Amniotic epithelial cell (primary cell): ENCODE data around the gene MGAT5.

Source experiments
- DNase-seq: peaks from one replicate; pipeline ENCODE4 v3.0.0-alpha.2; 2010; ENCODE audit warnings: low read depth

MGAT5 gene

GRCh38 chr2:134401789-134402188 lies 147.9 kb downstream of the MGAT5 start:
- DNase-seq, result no peak

- no peak for DNase-seq
Measured at GRCh38 chr2:134402410-134402809, 148.5 kb downstream of the MGAT5 start.

GRCh38 chr2:134405611-134406081 lies 151.8 kb downstream of the MGAT5 start:
- DNase-seq, result no peak

- no peak for DNase-seq
Measured at GRCh38 chr2:134406311-134406710, 152.4 kb downstream of the MGAT5 start.

GRCh38 chr2:134406736-134407135 lies 152.9 kb downstream of the MGAT5 start:
- DNase-seq, result no peak

- no peak for DNase-seq
Measured at GRCh38 chr2:134407154-134407890, 153.4 kb downstream of the MGAT5 start.

- DNase-seq, result peak; percentile 76
Measured at GRCh38 chr2:134408386-134408785, 154.5 kb downstream of the MGAT5 start.

GRCh38 chr2:134408791-134409190 lies 154.9 kb downstream of the MGAT5 start:
- peak; percentile 94 for DNase-seq

- DNase-seq, result peak; percentile 63
Measured at GRCh38 chr2:134410006-134410405, 156.1 kb downstream of the MGAT5 start.

- DNase-seq, result peak; percentile 99
Measured at GRCh38 chr2:134410831-134411231, 157.0 kb downstream of the MGAT5 start.

- no peak for DNase-seq
Measured at GRCh38 chr2:134411279-134411827, 157.5 kb downstream of the MGAT5 start.

- peak; percentile 82 for DNase-seq
Measured at GRCh38 chr2:134411828-134412638, 158.2 kb downstream of the MGAT5 start.

- no peak for DNase-seq
Measured at GRCh38 chr2:134412639-134412999, 158.7 kb downstream of the MGAT5 start.

GRCh38 chr2:134413430-134413829 lies 159.6 kb downstream of the MGAT5 start:
- peak; percentile 77 for DNase-seq

GRCh38 chr2:134413912-134414311 lies 160.0 kb downstream of the MGAT5 start:
- no peak for DNase-seq

GRCh38 chr2:134416018-134416417 lies 162.1 kb downstream of the MGAT5 start:
- no peak for DNase-seq

GRCh38 chr2:134416637-134417036 lies 162.8 kb downstream of the MGAT5 start:
- no peak for DNase-seq

- no peak for DNase-seq
Measured at GRCh38 chr2:134417968-134418582, 164.2 kb downstream of the MGAT5 start.

GRCh38 chr2:134420259-134420658 lies 166.4 kb downstream of the MGAT5 start:
- no peak for DNase-seq

GRCh38 chr2:134420920-134421319 lies 167.0 kb downstream of the MGAT5 start:
- DNase-seq, result no peak

GRCh38 chr2:134421556-134422328 lies 167.9 kb downstream of the MGAT5 start:
- no peak for DNase-seq
